ENCODE results near the gene NTM. TPM values are rescaled to one million over a fixed set of nuclear protein-coding genes. Genes with fewer than 3 reads are reported as not detected.

Gene NTM
- total RNA-seq, 3 donors from 2014 or later = 0.66 to 9.0 (median 1.0) TPM

DNA sequence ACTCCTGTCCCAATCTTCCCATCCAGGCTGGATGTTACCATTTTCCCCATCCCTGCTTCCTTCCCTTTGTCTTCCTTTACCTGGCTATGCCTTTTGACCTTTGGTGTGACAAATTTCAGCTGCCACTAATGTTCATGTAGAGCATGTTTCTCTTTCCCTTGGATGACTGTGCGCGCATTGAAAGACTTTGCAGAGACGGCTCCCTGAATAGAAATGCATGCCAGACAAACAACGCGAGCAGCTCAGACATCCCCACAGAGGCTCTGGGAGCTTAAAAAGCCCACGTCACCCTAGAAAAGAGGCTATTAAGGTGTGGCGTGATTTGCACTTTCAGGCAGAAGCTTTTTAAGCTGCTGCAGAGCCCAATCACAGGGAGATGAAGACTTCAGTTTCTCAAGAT, 202.0 kb downstream of the NTM start:
- no peaks in the 10 kb centered on the region for H3K9me3 ChIP-seq
- DNase-seq (ENCODE audit: low spot score in 2 of 2) = no peak
- H3K27me3 ChIP-seq = no peaks in the 10 kb centered on the region
- intact Hi-C loops (cut with DNase I; ENCODE audit: low total_unique reads) = no loop called here
- no peaks in the 10 kb centered on the region for H3K4me1 ChIP-seq
- H3K4me3 ChIP-seq = no peak overlapping the region
- no peaks in the 10 kb centered on the region for H3K36me3 ChIP-seq
- no peak overlapping the region for H3K27ac ChIP-seq
- TF ChIP-seq POLR2A (IDR thresholded peaks at IDR 0.05) (no peak), POLR2AphosphoS5 (IDR thresholded peaks at IDR 0.05) (no peak)
- TF ChIP-seq, protein P1, sequence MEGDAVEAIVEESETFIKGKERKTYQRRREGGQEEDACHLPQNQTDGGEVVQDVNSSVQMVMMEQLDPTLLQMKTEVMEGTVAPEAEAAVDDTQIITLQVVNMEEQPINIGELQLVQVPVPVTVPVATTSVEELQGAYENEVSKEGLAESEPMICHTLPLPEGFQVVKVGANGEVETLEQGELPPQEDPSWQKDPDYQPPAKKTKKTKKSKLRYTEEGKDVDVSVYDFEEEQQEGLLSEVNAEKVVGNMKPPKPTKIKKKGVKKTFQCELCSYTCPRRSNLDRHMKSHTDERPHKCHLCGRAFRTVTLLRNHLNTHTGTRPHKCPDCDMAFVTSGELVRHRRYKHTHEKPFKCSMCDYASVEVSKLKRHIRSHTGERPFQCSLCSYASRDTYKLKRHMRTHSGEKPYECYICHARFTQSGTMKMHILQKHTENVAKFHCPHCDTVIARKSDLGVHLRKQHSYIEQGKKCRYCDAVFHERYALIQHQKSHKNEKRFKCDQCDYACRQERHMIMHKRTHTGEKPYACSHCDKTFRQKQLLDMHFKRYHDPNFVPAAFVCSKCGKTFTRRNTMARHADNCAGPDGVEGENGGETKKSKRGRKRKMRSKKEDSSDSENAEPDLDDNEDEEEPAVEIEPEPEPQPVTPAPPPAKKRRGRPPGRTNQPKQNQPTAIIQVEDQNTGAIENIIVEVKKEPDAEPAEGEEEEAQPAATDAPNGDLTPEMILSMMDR (IDR thresholded peaks at IDR 0.05) = no peak

DNA sequence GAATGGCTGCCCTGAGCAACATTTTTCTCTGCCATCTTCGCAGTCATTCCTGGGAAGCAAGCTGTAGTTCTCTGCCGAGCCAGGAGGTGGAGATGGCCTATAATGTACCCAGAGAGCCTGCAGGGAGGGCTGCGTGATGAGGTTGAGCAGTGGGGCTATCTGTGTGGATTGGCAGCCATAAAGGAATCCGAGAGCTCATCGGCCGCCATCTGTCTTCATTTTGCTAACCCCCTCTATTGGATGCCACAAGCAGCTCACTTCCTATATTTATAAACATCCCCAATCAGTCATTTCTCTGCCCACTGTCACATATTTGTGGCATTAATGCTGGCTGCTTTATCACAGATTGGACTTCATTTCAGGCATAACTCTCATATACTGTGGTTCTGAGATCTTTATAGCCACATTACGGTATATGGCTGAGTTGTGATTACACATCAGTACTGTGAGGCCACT, 209.5 kb downstream of the NTM start:
- H3K27me3 ChIP-seq = peaks cover 0 to 5% of the 10 kb centered on the region in 2 donors
- no peaks in the 10 kb centered on the region for H3K9me3 ChIP-seq
- DNase-seq (ENCODE audit: low spot score in 2 of 2) = no peak
- H3K27ac ChIP-seq = no peak overlapping the region
- H3K36me3 ChIP-seq = no peaks in the 10 kb centered on the region
- no peaks in the 10 kb centered on the region for H3K4me1 ChIP-seq
- TF ChIP-seq, protein P1 (IDR thresholded peaks at IDR 0.05) = no peak
- TF ChIP-seq POLR2A (IDR thresholded peaks at IDR 0.05) = no peak
- intact Hi-C loops (cut with DNase I; ENCODE audit: low total_unique reads) = no loop called here
- H3K4me3 ChIP-seq = no peak overlapping the region

DNA sequence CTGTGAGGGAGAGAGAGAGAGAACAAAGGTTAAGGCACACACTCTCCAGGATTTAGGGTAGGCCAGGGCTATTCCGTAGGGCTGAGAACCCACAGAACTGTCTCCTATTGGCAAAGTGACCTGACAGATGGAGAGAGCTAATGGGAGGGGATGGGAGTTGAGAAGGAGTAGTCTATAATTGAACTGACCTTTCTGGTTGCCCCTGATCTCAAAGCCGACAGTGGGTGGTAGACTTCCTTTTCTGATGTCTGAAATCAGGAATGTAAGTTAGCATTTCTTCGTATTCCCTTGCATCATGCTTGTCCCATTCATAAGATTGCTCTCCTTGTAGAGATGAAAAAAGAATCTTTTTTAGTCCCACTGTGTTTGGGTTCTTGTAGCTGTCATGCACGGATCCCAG, 210.1 kb downstream of the NTM start:
- intact Hi-C loops (cut with DNase I; ENCODE audit: low total_unique reads) = no loop called here

DNA sequence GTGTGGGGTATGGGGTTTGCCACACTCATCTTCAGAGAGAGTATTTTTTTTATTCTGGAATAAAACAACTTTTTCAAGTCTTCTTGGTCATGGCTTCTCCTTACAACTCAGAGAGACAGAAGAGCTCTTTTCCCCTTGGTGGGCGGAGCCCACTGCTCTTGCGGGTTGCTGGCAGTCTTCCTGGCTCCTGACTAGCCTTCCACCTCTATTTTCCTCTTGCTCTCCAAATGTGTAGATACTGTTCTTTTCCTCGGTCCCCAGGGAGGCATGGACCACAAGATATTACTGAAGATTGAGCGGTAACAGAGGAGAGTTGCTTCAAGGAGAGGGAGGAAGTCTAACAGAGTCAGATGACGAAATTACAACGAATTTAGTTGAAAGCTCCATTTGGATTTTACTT, 210.6 kb downstream of the NTM start:
- TF ChIP-seq POLR2AphosphoS5 (IDR thresholded peaks at IDR 0.05) (no peak), POLR2A (IDR thresholded peaks at IDR 0.05) (no peak)
- TF ChIP-seq, protein P1 (IDR thresholded peaks at IDR 0.05) = no peak
- peaks cover 0 to 2% of the 10 kb centered on the region in 2 donors for H3K9me3 ChIP-seq
- H3K27me3 ChIP-seq = peaks cover 0 to 5% of the 10 kb centered on the region in 2 donors
- intact Hi-C loops (cut with DNase I; ENCODE audit: low total_unique reads) = no loop called here
- H3K36me3 ChIP-seq = no peaks in the 10 kb centered on the region
- no peak overlapping the region for H3K27ac ChIP-seq
- H3K4me3 ChIP-seq = no peak overlapping the region
- DNase-seq (ENCODE audit: low spot score in 2 of 2) = no peak
- H3K4me1 ChIP-seq = no peaks in the 10 kb centered on the region

More for the DNA sequence above, 210.1 kb downstream of the NTM start:
- Histone ChIP-seq H3K36me3 (no peaks in the 10 kb centered on the region), H3K9me3 (no peaks in the 10 kb centered on the region), H3K27ac (no peak overlapping the region), H3K27me3 (peaks cover 0 to 5% of the 10 kb centered on the region in 2 donors), H3K4me3 (no peak overlapping the region), H3K4me1 (no peaks in the 10 kb centered on the region)
- no peak for DNase-seq (ENCODE audit: low spot score in 2 of 2)
- TF ChIP-seq, protein P1 (IDR thresholded peaks at IDR 0.05) = no peak
- TF ChIP-seq POLR2AphosphoS5 (IDR thresholded peaks at IDR 0.05) = no peak
- no peak for TF ChIP-seq POLR2A (IDR thresholded peaks at IDR 0.05)

DNA sequence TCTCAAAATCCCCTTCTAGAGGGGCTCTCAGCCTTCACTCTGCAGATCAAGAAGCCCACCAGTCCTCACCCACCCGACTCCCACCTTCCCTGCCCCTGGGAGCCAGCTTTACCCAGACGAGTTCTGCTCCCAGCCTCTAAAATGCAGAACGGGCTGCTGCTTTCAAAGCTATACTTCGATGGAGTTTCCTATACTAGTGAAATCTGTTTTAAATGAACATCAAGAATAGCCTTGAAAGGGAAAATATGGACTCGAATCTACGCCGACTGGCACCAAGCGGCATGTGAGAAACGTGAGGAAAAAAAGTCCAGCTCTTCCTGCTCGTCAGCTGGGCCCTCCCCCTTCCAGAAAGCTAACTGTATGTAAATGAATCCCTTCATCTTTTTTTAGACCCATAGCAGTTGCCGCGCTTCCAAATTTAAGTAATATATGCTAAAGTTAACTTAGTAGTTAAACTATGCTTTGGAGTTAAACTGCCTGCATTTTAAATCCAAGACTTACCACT, 211.7 kb downstream of the NTM start:
- intact Hi-C loops (cut with DNase I; ENCODE audit: low total_unique reads) = no loop called here
- no peak overlapping the region for H3K27ac ChIP-seq
- no peaks in the 10 kb centered on the region for H3K4me1 ChIP-seq
- peaks cover 0 to 5% of the 10 kb centered on the region in 2 donors for H3K27me3 ChIP-seq
- TF ChIP-seq, protein P1 (IDR thresholded peaks at IDR 0.05) = no peak
- no peak for TF ChIP-seq POLR2A (IDR thresholded peaks at IDR 0.05)
- DNase-seq (ENCODE audit: low spot score in 2 of 2) = no peak
- H3K9me3 ChIP-seq = peaks cover 0 to 9% of the 10 kb centered on the region in 2 donors
- no peak overlapping the region for H3K4me3 ChIP-seq
- H3K36me3 ChIP-seq = no peaks in the 10 kb centered on the region

All from breast epithelium (tissue), 4 donors.